Heart left ventricle (tissue), 16 donors: ENCODE measurements around the gene VPS35L. TPM values are rescaled to one million over a fixed set of nuclear protein-coding genes. Genes with fewer than 3 reads are reported as not detected.
"Not testable (repeated sequence)": the region's sequence is repeated elsewhere in the genome, so short reads cannot be mapped to it uniquely, and the experiment has no call there.

Experiments used
- ATAC-seq, 4 donors: fragments of 200-7000 bp; cut with Tn5 transposase; one replicate each; pipeline ENCODE4 v1.9.1; 2020 to 2022; ENCODE audit warnings: moderate library complexity in 4 of 4, mild to moderate bottlenecking in 3 of 4, moderate number of reproducible peaks in 1 of 4
- DNase-seq, 5 donors: peaks; one replicate each; pipeline ENCODE4 v3.0.0-alpha.2; 2020
- H3K27ac ChIP-seq, 12 donors: fragments of 200-600 bp; sonication (generic) in 4 of 12; one replicate each; pipeline versions ENCODE4 v1.5.0 to v1.8.0; 2016 to 2022; ENCODE audit warnings: mild to moderate bottlenecking in 2 of 12
- H3K27me3 ChIP-seq, 9 donors: fragments of 200-600 bp; sonication (generic) in 2 of 9; one replicate each; pipeline versions ENCODE4 v1.5.1 to v1.8.0; 2016 to 2022; ENCODE audit warnings: mild to moderate bottlenecking in 3 of 9
- H3K36me3 ChIP-seq, 9 donors: fragments of 200-600 bp; sonication (generic) in 2 of 9; one replicate each; pipeline versions ENCODE4 v1.5.0 to v1.8.0; 2018 to 2022; ENCODE audit warnings: mild to moderate bottlenecking in 2 of 9
- H3K4me1 ChIP-seq, 12 donors: fragments of 200-600 bp; sonication (generic) in 4 of 12; one replicate each; pipeline versions ENCODE4 v1.5.0 to v1.8.0; 2016 to 2022; ENCODE audit warnings: mild to moderate bottlenecking in 3 of 12
- H3K4me3 ChIP-seq, 12 donors: fragments of 200-600 bp; sonication (generic) in 4 of 12; one replicate each; pipeline versions ENCODE4 v1.5.0 to v1.8.0; 2017 to 2022; ENCODE audit warnings: mild to moderate bottlenecking in 9 of 12, moderate library complexity in 4 of 12
- H3K9me3 ChIP-seq, 12 donors: fragments of 200-600 bp; sonication (generic) in 4 of 12; one replicate each; pipeline versions ENCODE4 v1.5.0 to v1.8.0; 2016 to 2022; ENCODE audit warnings: mild to moderate bottlenecking in 1 of 12
- POLR2A ChIP-seq, 2 donors: fragments of 450-650 bp; IDR thresholded peaks; one replicate each; pipeline ENCODE4 v1.6.1; 2017; ENCODE audit warnings: antibody characterized with exemption in 2 of 2, mild to moderate bottlenecking in 2 of 2, moderate library complexity in 2 of 2
- WGBS, 4 donors: extraction: QIAGEN DNeasy Blood & Tissue Kit in 2 of 4; methylation state at CpG; one replicate each; pipeline versions ENCODE4 v1.1.5 to v1.1.7; 2013 to 2018; 5-methylcytosine and 5-hydroxymethylcytosine counted together
- intact Hi-C, 10 donors: fragments of 100-400 bp; cut with DNase I; formaldehyde crosslinking; loops; one replicate each; pipeline versions ENCODE4 v1.11.1 to v1.14.2; 2022
- polyA plus RNA-seq, 2 donors: library from polyadenylated mRNA; stranded (reverse); fragments of 200-250 nt; gene quantifications; one replicate each; pipeline ENCODE4 v1.2.3, GENCODE V29; 2013
- total RNA-seq, 9 donors: library from RNA; depleted of rRNA in 2 of 9; stranded (reverse); fragments of >200 nt in 2 of 9; fragmentation: NEBNext Ultra II Directional in 3 of 9; extraction: Animal tissue kit (Norgen Biotek cat#: 25700) in 3 of 9; gene quantifications; one replicate each; pipeline versions ENCODE4 v1.1.0 to v1.2.4, GENCODE V29; 2016 to 2023
- TF ChIP-seq, protein P1 (sequence below), 12 donors: fragments of 200-600 bp; sonication (generic) in 4 of 12; IDR thresholded peaks; one replicate each; pipeline versions ENCODE4 v1.5.0 to v1.8.0; 2018 to 2022; ENCODE audit warnings: antibody characterized with exemption in 12 of 12, mild to moderate bottlenecking in 5 of 12
- donor health status: ischemic (EF 13 %, LVEDD 7.1; RV severe dilation, severe dysfunction).
- donor health status: healthy with polysubstance abuse.
- donor health status: DM: no; HTN: yes; CAD: no.
- donor health status: DM: no; HTN: no; CAD: no.
- donor health status: ischemic (EF 25% LVEDD 6.9; RV normal size, moderate dysfunction).
- donor health status: ischemic (EF 25% LVEDD 5.7; RV mildly dilated, moderate dysfunction).
- donor health status: healthy.
- donor health status: DM: yes; HTN: yes; CAD: no.
- donor health status: ischemic (EF 35%, LVEDD 5.7; RV mildly dilated, moderate dysfunction).
- donor health status: nonischemic (EF 11% LVEDD 7.7; RV severe dilation, severe dysfunction).
- donor health status: DM: yes; HTN: yes; CAD: no.
- donor health status: PGD.
- donor health status: ischemic (EF 29% LVEDD 5.4; RV normal size, mild dysfunction).
- donor health status: nonischemic (EF 23%, LVEDD 6.1; RV moderate dilation, normal function).

Gene VPS35L
- total and polyA plus RNA-seq, 11 donors, result 13.7 to 47.3 (median 24.4) TPM

GRCh38 chr16:19678804-19679203 is 123.3 kb downstream of the VPS35L start:
- intact Hi-C loops, result no loop called here
- peaks cover 0 to 56% (median 30%) of the 10 kb centered on the region in 9 donors for H3K36me3 ChIP-seq
- ATAC-seq (peak in 1 of 4 donors; percentile 22), DNase-seq (no peak)
- 60 to 83% (median 75%) methylated on average over 7 of the region's 7 CpGs for WGBS, 4 donors
- no peaks in the 10 kb centered on the region for H3K27me3 ChIP-seq
- H3K4me1 ChIP-seq, result peaks cover 0 to 12% (median 4%) of the 10 kb centered on the region in 12 donors
- H3K4me3 ChIP-seq, result no peak overlapping the region
- no peak overlapping the region for H3K27ac ChIP-seq
- peaks cover 0 to 3% (median 0%) of the 10 kb centered on the region in 12 donors for H3K9me3 ChIP-seq
- no peak for TF ChIP-seq POLR2A (IDR thresholded peaks at IDR 0.05)

DNA sequence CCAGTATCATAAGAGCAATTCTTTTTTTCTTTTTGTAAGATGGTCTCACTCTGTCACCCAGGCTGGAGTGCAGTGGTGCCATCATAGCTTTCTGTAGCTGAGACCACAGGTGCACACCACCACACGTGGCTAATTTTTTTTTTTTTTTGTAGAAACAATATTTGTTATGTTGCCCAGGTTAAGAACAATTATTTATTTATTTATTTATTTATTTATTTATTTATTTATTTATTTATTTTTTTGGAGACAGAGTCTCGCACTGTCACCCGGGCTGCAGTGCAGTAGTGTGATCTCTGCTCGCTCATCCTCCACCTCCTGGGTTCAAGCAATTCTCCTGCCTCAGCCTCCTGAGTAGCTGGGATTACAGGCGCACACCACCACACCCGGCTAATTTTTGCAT is 123.8 kb downstream of the VPS35L start:
- H3K9me3 ChIP-seq, H3K4me3 ChIP-seq, ATAC-seq, intact Hi-C loops, H3K27me3 ChIP-seq, H3K27ac ChIP-seq, DNase-seq: not testable (repeated sequence)
- WGBS, 4 donors, result 94 to 97% (median 96%) methylated on average over 6 of the region's 6 CpGs
- H3K4me1 ChIP-seq, result peaks cover 0 to 12% (median 4%) of the 10 kb centered on the region in 12 donors
- H3K36me3 ChIP-seq, result peaks cover 0 to 58% (median 34%) of the 10 kb centered on the region in 9 donors

DNA sequence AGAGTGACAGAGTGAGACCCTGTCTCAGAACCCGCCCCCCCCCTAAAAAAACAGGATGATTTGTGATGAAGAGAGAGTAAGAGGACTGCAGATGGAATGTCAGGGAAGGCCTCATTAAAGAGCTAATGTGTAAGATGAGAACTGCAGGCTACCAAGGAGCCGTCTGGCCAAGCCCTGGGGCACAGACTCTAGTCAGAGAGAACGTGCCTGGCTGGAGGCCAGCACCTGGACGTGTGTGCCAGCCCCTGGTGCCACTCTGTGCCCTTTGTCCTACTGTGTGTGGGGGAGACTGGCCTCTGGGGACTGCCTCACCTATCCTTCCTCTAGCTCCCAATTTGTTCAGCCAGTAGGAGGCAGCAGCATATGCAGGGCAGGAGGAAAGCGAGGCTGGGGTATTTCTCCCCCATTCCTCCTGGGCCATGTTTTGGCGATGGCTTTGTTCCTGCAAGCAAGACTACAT is 125.4 kb downstream of the VPS35L start:
- intact Hi-C loops, result no loop called here
- peaks cover 0 to 61% (median 40%) of the 10 kb centered on the region in 9 donors for H3K36me3 ChIP-seq
- TF ChIP-seq, protein P1, sequence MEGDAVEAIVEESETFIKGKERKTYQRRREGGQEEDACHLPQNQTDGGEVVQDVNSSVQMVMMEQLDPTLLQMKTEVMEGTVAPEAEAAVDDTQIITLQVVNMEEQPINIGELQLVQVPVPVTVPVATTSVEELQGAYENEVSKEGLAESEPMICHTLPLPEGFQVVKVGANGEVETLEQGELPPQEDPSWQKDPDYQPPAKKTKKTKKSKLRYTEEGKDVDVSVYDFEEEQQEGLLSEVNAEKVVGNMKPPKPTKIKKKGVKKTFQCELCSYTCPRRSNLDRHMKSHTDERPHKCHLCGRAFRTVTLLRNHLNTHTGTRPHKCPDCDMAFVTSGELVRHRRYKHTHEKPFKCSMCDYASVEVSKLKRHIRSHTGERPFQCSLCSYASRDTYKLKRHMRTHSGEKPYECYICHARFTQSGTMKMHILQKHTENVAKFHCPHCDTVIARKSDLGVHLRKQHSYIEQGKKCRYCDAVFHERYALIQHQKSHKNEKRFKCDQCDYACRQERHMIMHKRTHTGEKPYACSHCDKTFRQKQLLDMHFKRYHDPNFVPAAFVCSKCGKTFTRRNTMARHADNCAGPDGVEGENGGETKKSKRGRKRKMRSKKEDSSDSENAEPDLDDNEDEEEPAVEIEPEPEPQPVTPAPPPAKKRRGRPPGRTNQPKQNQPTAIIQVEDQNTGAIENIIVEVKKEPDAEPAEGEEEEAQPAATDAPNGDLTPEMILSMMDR (IDR thresholded peaks at IDR 0.05), result peak in 2 of 12 donors; percentile 17 to 32
- no peak for TF ChIP-seq POLR2A (IDR thresholded peaks at IDR 0.05)
- H3K4me1 ChIP-seq, result peaks cover 0 to 12% (median 4%) of the 10 kb centered on the region in 12 donors
- H3K27ac ChIP-seq, result no peak overlapping the region
- DNase-seq (peak in 1 of 5 donors; percentile 41), ATAC-seq (peak in 2 of 4 donors; percentile 27 to 53)
- peaks cover 0 to 13% (median 0%) of the 10 kb centered on the region in 12 donors for H3K9me3 ChIP-seq
- no peak overlapping the region for H3K4me3 ChIP-seq
- H3K27me3 ChIP-seq, result no peaks in the 10 kb centered on the region
- WGBS, 4 donors, result 60 to 73% (median 69%) methylated on average over 6 of the region's 6 CpGs

- Histone ChIP-seq H3K9me3 (peaks cover 0 to 13% (median 0%) of the 10 kb centered on the region in 12 donors), H3K27me3 (no peaks in the 10 kb centered on the region), H3K36me3 (peaks cover 0 to 61% (median 42%) of the 10 kb centered on the region in 9 donors), H3K27ac (no peak overlapping the region), H3K4me1 (peaks cover 0 to 12% (median 4%) of the 10 kb centered on the region in 12 donors), H3K4me3 (no peak overlapping the region)
- intact Hi-C loops, result no loop called here
- DNase-seq, result no peak
- ATAC-seq, result no peak
- no peak for TF ChIP-seq POLR2A (IDR thresholded peaks at IDR 0.05)
- TF ChIP-seq, protein P1 (IDR thresholded peaks at IDR 0.05), result no peak
- 92 to 94% (median 93%) methylated on average over 12 of the region's 12 CpGs for WGBS, 4 donors
These were observed 126.1 kb downstream of the VPS35L start for GRCh38 chr16:19681637-19682036.

- TF ChIP-seq, protein P1 (IDR thresholded peaks at IDR 0.05), result no peak
- no peak for TF ChIP-seq POLR2A (IDR thresholded peaks at IDR 0.05)
- ATAC-seq, result no peak
- WGBS, 4 donors, result 94 to 97% (median 95%) methylated on average over 6 of the region's 6 CpGs
These were observed 128.1 kb downstream of the VPS35L start for GRCh38 chr16:19683453-19684236.

More at GRCh38 chr16:19683453-19684236, 128.1 kb downstream of the VPS35L start:
- intact Hi-C loops, result no loop called here
- no peaks in the 10 kb centered on the region for H3K27me3 ChIP-seq
- H3K36me3 ChIP-seq, result peaks cover 0 to 74% (median 58%) of the 10 kb centered on the region in 9 donors
- H3K27ac ChIP-seq, result no peak overlapping the region
- peaks cover 0 to 5% (median 0%) of the 10 kb centered on the region in 12 donors for H3K4me1 ChIP-seq
- DNase-seq, result no peak
- no peak overlapping the region for H3K4me3 ChIP-seq
- H3K9me3 ChIP-seq, result peaks cover 0 to 13% (median 0%) of the 10 kb centered on the region in 12 donors
